Subcutaneous abdominal adipose tissue (tissue), 5 donors: ENCODE measurements around the gene RAPSN.
A peak's percentile ranks its signal among the peaks of the same experiment; 100 is the strongest.

Experiments used
- H3K27ac ChIP-seq: one replicate; pipeline ENCODE4 v1.7.0; 2013; ENCODE audit warnings: low read depth, mild to moderate bottlenecking, inconsistent platforms, low read length, moderate library complexity
- H3K27me3 ChIP-seq, 5 donors: one replicate each; pipeline ENCODE4 v1.7.0; 2013; ENCODE audit warnings: low read length in 5 of 5, inconsistent platforms in 1 of 5; ENCODE audit not compliant: control insufficient read depth in 5 of 5, insufficient read depth in 4 of 5
- H3K36me3 ChIP-seq, 5 donors: one replicate each; pipeline ENCODE4 v1.7.0; 2013; ENCODE audit warnings: low read length in 5 of 5; ENCODE audit not compliant: control insufficient read depth in 5 of 5, insufficient read depth in 5 of 5
- H3K4me1 ChIP-seq, 5 donors: one replicate each; pipeline ENCODE4 v1.7.0; 2013; ENCODE audit warnings: low read length in 5 of 5, mild to moderate bottlenecking in 3 of 5, moderate library complexity in 1 of 5; ENCODE audit not compliant: control insufficient read depth in 5 of 5, insufficient read depth in 5 of 5
- H3K4me3 ChIP-seq, 5 donors: one replicate each; pipeline ENCODE4 v1.7.0; 2013; ENCODE audit warnings: low read length in 5 of 5, low read depth in 1 of 5
- H3K9ac ChIP-seq, 5 donors: one replicate each; pipeline ENCODE4 v1.7.0; 2013; ENCODE audit warnings: low read length in 5 of 5, mild to moderate bottlenecking in 4 of 5, moderate library complexity in 3 of 5
- H3K9me3 ChIP-seq, 5 donors: one replicate each; pipeline ENCODE4 v1.7.0; 2013; ENCODE audit warnings: low read length in 5 of 5; ENCODE audit not compliant: control insufficient read depth in 5 of 5
- donor health status: healthy.
- donor health status: healthy.
- donor health status: healthy.
- donor health status: healthy.
- donor health status: healthy.

The RAPSN gene

GRCh38 chr11:47437746-47438418, 11.1 kb downstream of the RAPSN start:
- Histone ChIP-seq H3K4me1 (peaks cover 0 to 28% (median 17%) of the 10 kb centered on the region in 5 donors), H3K4me3 (no peak overlapping the region), H3K27ac (no peak overlapping the region), H3K27me3 (no peaks in the 10 kb centered on the region), H3K9ac (no peak overlapping the region), H3K36me3 (no peaks in the 10 kb centered on the region), H3K9me3 (no peaks in the 10 kb centered on the region)

- Histone ChIP-seq H3K4me3 (no peak overlapping the region), H3K27me3 (no peaks in the 10 kb centered on the region), H3K4me1 (peaks cover 0 to 22% (median 15%) of the 10 kb centered on the region in 5 donors), H3K36me3 (no peaks in the 10 kb centered on the region), H3K9me3 (no peaks in the 10 kb centered on the region), H3K9ac (no peak overlapping the region), H3K27ac (no peak overlapping the region)
Observed at GRCh38 chr11:47437218-47437745, 11.7 kb downstream of the RAPSN start.

GRCh38 chr11:47436726-47437125, 12.2 kb downstream of the RAPSN start:
- Histone ChIP-seq H3K9ac (no peak overlapping the region), H3K36me3 (no peaks in the 10 kb centered on the region), H3K4me1 (peaks cover 0 to 19% (median 14%) of the 10 kb centered on the region in 5 donors), H3K27me3 (no peaks in the 10 kb centered on the region), H3K27ac (no peak overlapping the region), H3K4me3 (no peak overlapping the region), H3K9me3 (no peaks in the 10 kb centered on the region)

- peaks cover 0 to 19% (median 14%) of the 10 kb centered on the region in 5 donors for H3K4me1 ChIP-seq
- no peak overlapping the region for H3K9ac ChIP-seq
- H3K9me3 ChIP-seq, result no peaks in the 10 kb centered on the region
- H3K27me3 ChIP-seq, result no peaks in the 10 kb centered on the region
- H3K36me3 ChIP-seq, result no peaks in the 10 kb centered on the region
- no peak overlapping the region for H3K4me3 ChIP-seq
- no peak overlapping the region for H3K27ac ChIP-seq
Observed at GRCh38 chr11:47435687-47436086, 13.2 kb downstream of the RAPSN start.

DNA sequence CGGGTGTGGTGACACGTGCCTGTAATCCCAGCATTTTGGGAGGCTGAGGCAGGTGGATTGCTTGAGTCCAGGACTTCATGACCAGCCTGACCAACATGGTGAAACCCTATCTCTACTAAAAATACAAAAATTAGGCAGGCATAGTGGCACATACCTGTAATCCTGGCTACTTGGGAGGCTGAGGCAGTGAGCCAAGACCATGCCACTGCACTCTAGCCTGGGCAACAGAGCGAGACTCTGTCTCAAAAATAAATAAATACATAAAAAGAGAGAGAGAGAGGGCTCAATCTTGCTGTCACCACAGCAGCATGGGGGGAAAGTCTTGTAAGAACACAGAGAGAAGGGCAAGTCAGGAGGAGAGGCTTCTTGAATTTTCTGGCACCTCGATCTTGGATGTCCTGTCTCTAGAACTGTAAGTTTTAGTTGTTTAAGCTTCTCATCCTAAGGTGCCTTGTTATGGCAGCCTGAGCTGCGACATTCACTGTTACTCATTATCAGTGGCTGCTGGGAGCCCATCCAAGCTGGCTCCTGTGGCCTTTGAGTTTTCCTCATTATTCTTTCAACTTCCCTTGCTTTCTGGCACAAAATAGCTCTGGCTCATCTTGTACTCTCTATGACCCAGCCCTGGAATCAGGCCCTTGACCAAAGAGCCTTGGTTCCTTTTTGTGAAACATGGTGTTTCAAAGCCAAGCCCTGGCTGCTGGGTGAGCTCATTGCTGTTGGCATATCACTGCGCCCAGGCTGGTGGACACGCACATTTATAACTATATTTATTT, 14.7 kb downstream of the RAPSN start:
- peaks cover 0 to 19% (median 14%) of the 10 kb centered on the region in 5 donors for H3K4me1 ChIP-seq
- no peaks in the 10 kb centered on the region for H3K9me3 ChIP-seq
- H3K27ac ChIP-seq, result no peak overlapping the region
- H3K4me3 ChIP-seq, result no peak overlapping the region
- no peaks in the 10 kb centered on the region for H3K36me3 ChIP-seq
- H3K9ac ChIP-seq, result no peak overlapping the region
- no peaks in the 10 kb centered on the region for H3K27me3 ChIP-seq

- Histone ChIP-seq H3K27me3 (no peaks in the 10 kb centered on the region), H3K9ac (no peak overlapping the region), H3K4me1 (peaks cover 0 to 18% (median 13%) of the 10 kb centered on the region in 5 donors), H3K4me3 (no peak overlapping the region), H3K36me3 (no peaks in the 10 kb centered on the region), H3K9me3 (no peaks in the 10 kb centered on the region), H3K27ac (no peak overlapping the region)
Observed at GRCh38 chr11:47433157-47433556, 15.8 kb downstream of the RAPSN start.

DNA sequence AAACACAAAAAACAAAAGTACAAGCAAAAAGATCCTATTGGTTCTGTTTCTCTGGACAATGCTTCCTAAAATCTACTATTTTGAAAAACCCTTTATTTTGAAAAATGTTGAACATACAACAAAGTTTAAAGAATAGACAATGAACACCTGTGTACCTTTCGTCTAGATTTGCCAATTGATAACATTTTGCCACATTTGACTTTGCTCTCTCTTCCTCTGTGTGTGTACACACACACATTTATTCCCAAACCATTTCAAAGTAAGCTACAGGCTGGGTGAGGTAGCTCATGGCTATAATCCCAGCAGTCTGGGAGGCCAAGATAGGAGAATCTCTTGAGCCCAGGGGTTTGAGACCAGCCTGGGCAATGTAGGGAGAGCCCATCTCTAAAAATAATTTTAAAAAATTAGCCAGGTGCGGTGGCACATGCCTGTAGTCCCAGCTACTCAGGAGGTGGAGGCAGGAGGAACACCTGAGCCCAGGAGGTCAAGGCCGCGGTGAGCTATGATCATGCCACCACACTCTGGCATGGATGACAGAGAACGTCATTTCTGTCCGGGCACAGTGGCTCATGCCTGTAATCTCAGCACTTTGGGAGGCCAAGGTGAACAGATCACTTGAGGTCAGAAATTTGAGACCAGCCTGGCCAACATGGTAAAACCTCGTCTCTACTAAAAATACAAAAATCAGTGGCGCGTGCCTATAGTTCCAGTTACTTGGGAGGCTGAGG, 17.4 kb downstream of the RAPSN start:
- no peaks in the 10 kb centered on the region for H3K36me3 ChIP-seq
- no peak overlapping the region for H3K27ac ChIP-seq
- no peaks in the 10 kb centered on the region for H3K9me3 ChIP-seq
- H3K27me3 ChIP-seq, result no peaks in the 10 kb centered on the region
- H3K4me3 ChIP-seq, result no peak overlapping the region
- H3K9ac ChIP-seq, result no peak overlapping the region
- H3K4me1 ChIP-seq, result peaks cover 0 to 8% (median 6%) of the 10 kb centered on the region in 5 donors

DNA sequence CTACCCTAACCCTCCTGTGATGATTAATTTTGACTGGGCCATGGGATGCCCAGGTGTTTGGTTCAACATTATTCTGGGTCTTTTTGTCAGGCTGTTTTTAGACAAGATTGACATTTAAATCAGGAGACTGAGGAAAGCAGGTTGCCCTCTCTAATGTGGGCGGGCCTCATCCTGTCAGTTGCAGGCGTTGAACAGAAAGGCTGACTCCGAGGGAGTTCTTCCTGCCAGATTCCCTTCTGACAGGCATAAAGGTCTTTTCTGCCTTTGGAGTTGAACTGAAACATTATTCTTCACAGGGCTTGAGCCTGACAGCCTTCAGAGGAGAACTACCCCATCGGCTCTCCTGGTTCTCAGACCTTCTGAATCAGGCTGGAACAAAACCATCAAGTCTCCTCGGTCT, 18.4 kb downstream of the RAPSN start:
- Histone ChIP-seq H3K27me3 (no peaks in the 10 kb centered on the region), H3K9ac (no peak overlapping the region), H3K4me3 (no peak overlapping the region), H3K36me3 (no peaks in the 10 kb centered on the region), H3K9me3 (no peaks in the 10 kb centered on the region), H3K4me1 (peaks cover 0 to 13% (median 8%) of the 10 kb centered on the region in 5 donors), H3K27ac (no peak overlapping the region)

- peak within 1 kb of the TSS; percentile 73 to 96 (median 95) for H3K9ac ChIP-seq
- H3K36me3 ChIP-seq, result peaks cover 0 to 35% (median 26%) of the 10 kb centered on the region in 5 donors
- peaks cover 5 to 17% (median 13%) of the 10 kb centered on the region in 5 donors for H3K4me1 ChIP-seq
Observed at GRCh38 chr11:47426062-47426956, 22.6 kb downstream of the RAPSN start, which contains the start of gene PSMC3. PSMC3 (minus strand) TSS chr11:47426439; CDS start chr11:47426279, 160 bp downstream.

More at GRCh38 chr11:47426062-47426956, 22.6 kb downstream of the RAPSN start, which contains the start of gene PSMC3:
- Histone ChIP-seq H3K27ac (peak within 1 kb of the TSS; percentile 94), H3K27me3 (no peaks in the 10 kb centered on the region), H3K4me3 (peak within 1 kb of the TSS; percentile 83 to 96 (median 92)), H3K9me3 (no peaks in the 10 kb centered on the region)
